ENCODE measurements around the gene DNAH12.
"Not testable (repeated sequence)": the region's sequence is repeated elsewhere in the genome, so short reads cannot be mapped to it uniquely, and the experiment has no call there.

The DNAH12 gene

GRCh38 chr3:57446318-57446841 lies 97.8 kb downstream of the DNAH12 start:
- no peak overlapping the region for H3K23ac ChIP-seq (ENCODE audit: low read length)
- no peaks in the 10 kb centered on the region for H3K79me1 ChIP-seq (ENCODE audit: low read length)
- H2BK5ac ChIP-seq (ENCODE audit: low read length) = no peak overlapping the region
- no peak overlapping the region for H2AK5ac ChIP-seq (ENCODE audit: low read length)
- no peak overlapping the region for H4K5ac ChIP-seq (ENCODE audit: low read length)
- no peak overlapping the region for H3K4ac ChIP-seq (ENCODE audit: low read depth, low read length)
- no peak overlapping the region for H3K56ac ChIP-seq (ENCODE audit: low read length)
- no peak overlapping the region for H2BK15ac ChIP-seq (replicated peaks; ENCODE audit: low read depth)
- no peak overlapping the region for H4K8ac ChIP-seq (ENCODE audit: low read depth, low read length)
- no peaks in the 10 kb centered on the region for H3K4me1 ChIP-seq (ENCODE audit: control insufficient read depth, low read depth, low read length)
- H3K27me3 ChIP-seq (ENCODE audit: insufficient read depth, low read length, poor library complexity) = no peaks in the 10 kb centered on the region
- no peaks in the 10 kb centered on the region for H3K79me2 ChIP-seq (ENCODE audit: control insufficient read depth, insufficient read depth, low read length)
- H3K27ac ChIP-seq (ENCODE audit: low read depth, low read length) = no peak overlapping the region
- no peak overlapping the region for H3K18ac ChIP-seq (ENCODE audit: low read length)
- no peak overlapping the region for H3K4me3 ChIP-seq (ENCODE audit: low read length)
- WGBS (ENCODE audit: extremely low coverage, insufficient coverage, low lambda C conversion rate) = no CpG with 5 or more reads among the region's 1 CpG
- H3K36me3 ChIP-seq (ENCODE audit: control insufficient read depth, insufficient read depth, low read length) = no peaks in the 10 kb centered on the region
- H3K9ac ChIP-seq (ENCODE audit: low read length) = no peak overlapping the region
- no peak overlapping the region for H2BK120ac ChIP-seq (ENCODE audit: low read depth, low read length)
- no peak for DNase-seq
- no peak overlapping the region for H3K4me2 ChIP-seq (ENCODE audit: low read length)

GRCh38 chr3:57444469-57444868 lies 99.7 kb downstream of the DNAH12 start:
- no peak overlapping the region for H3K56ac ChIP-seq (ENCODE audit: low read length)
- no peak overlapping the region for H3K4me3 ChIP-seq (ENCODE audit: low read length)
- H3K4me1 ChIP-seq (ENCODE audit: control insufficient read depth, low read depth, low read length) = no peaks in the 10 kb centered on the region
- H3K27ac ChIP-seq (ENCODE audit: low read depth, low read length) = no peak overlapping the region
- H3K79me2 ChIP-seq (ENCODE audit: control insufficient read depth, insufficient read depth, low read length) = no peaks in the 10 kb centered on the region
- no peak overlapping the region for H3K18ac ChIP-seq (ENCODE audit: low read length)
- H2BK15ac ChIP-seq (replicated peaks; ENCODE audit: low read depth) = no peak overlapping the region
- no peak overlapping the region for H3K4ac ChIP-seq (ENCODE audit: low read depth, low read length)
- H3K23ac ChIP-seq (ENCODE audit: low read length) = no peak overlapping the region
- H2BK5ac ChIP-seq (ENCODE audit: low read length) = no peak overlapping the region
- no peaks in the 10 kb centered on the region for H3K27me3 ChIP-seq (ENCODE audit: insufficient read depth, low read length, poor library complexity)
- no peak overlapping the region for H4K5ac ChIP-seq (ENCODE audit: low read length)
- H3K4me2 ChIP-seq (ENCODE audit: low read length) = no peak overlapping the region
- no peak for DNase-seq
- WGBS (ENCODE audit: extremely low coverage, insufficient coverage, low lambda C conversion rate) = no CpG with 5 or more reads among the region's 5 CpGs
- no peaks in the 10 kb centered on the region for H3K79me1 ChIP-seq (ENCODE audit: low read length)
- no peak overlapping the region for H2AK5ac ChIP-seq (ENCODE audit: low read length)
- H3K9ac ChIP-seq (ENCODE audit: low read length) = no peak overlapping the region
- no peak overlapping the region for H2BK120ac ChIP-seq (ENCODE audit: low read depth, low read length)
- no peaks in the 10 kb centered on the region for H3K36me3 ChIP-seq (ENCODE audit: control insufficient read depth, insufficient read depth, low read length)
- H4K8ac ChIP-seq (ENCODE audit: low read depth, low read length) = no peak overlapping the region

- not testable (repeated sequence) for H3K79me2 ChIP-seq (ENCODE audit: control insufficient read depth, insufficient read depth, low read length); H3K79me1 ChIP-seq (ENCODE audit: low read length)
These were observed 104.0 kb downstream of the DNAH12 start for GRCh38 chr3:57440144-57440543.

GRCh38 chr3:57438460-57438859 lies 105.7 kb downstream of the DNAH12 start:
- not testable (repeated sequence) for H2BK15ac ChIP-seq (replicated peaks; ENCODE audit: low read depth); H3K27ac ChIP-seq (ENCODE audit: low read depth, low read length); H3K23ac ChIP-seq (ENCODE audit: low read length); H3K27me3 ChIP-seq (ENCODE audit: insufficient read depth, low read length, poor library complexity); H4K8ac ChIP-seq (ENCODE audit: low read depth, low read length); H2BK5ac ChIP-seq (ENCODE audit: low read length); H4K5ac ChIP-seq (ENCODE audit: low read length); H3K56ac ChIP-seq (ENCODE audit: low read length); H2BK120ac ChIP-seq (ENCODE audit: low read depth, low read length); H3K4me3 ChIP-seq (ENCODE audit: low read length); H3K18ac ChIP-seq (ENCODE audit: low read length); H3K4me1 ChIP-seq (ENCODE audit: control insufficient read depth, low read depth, low read length); DNase-seq; H3K79me2 ChIP-seq (ENCODE audit: control insufficient read depth, insufficient read depth, low read length); H3K9ac ChIP-seq (ENCODE audit: low read length); H3K36me3 ChIP-seq (ENCODE audit: control insufficient read depth, insufficient read depth, low read length); H2AK5ac ChIP-seq (ENCODE audit: low read length); H3K4ac ChIP-seq (ENCODE audit: low read depth, low read length); H3K4me2 ChIP-seq (ENCODE audit: low read length); H3K79me1 ChIP-seq (ENCODE audit: low read length)
- WGBS (ENCODE audit: extremely low coverage, insufficient coverage, low lambda C conversion rate) = no CpG with 5 or more reads among the region's 7 CpGs

More at GRCh38 chr3:57440144-57440543, 104.0 kb downstream of the DNAH12 start:
- not testable (repeated sequence) for H3K4me1 ChIP-seq (ENCODE audit: control insufficient read depth, low read depth, low read length); H2BK15ac ChIP-seq (replicated peaks; ENCODE audit: low read depth); H3K9ac ChIP-seq (ENCODE audit: low read length); H3K4me3 ChIP-seq (ENCODE audit: low read length); H2AK5ac ChIP-seq (ENCODE audit: low read length); H4K8ac ChIP-seq (ENCODE audit: low read depth, low read length); DNase-seq; H3K23ac ChIP-seq (ENCODE audit: low read length); H3K27ac ChIP-seq (ENCODE audit: low read depth, low read length); H3K27me3 ChIP-seq (ENCODE audit: insufficient read depth, low read length, poor library complexity); H4K5ac ChIP-seq (ENCODE audit: low read length); H3K4me2 ChIP-seq (ENCODE audit: low read length); H3K56ac ChIP-seq (ENCODE audit: low read length); H2BK120ac ChIP-seq (ENCODE audit: low read depth, low read length); H3K18ac ChIP-seq (ENCODE audit: low read length); H2BK5ac ChIP-seq (ENCODE audit: low read length); H3K4ac ChIP-seq (ENCODE audit: low read depth, low read length); H3K36me3 ChIP-seq (ENCODE audit: control insufficient read depth, insufficient read depth, low read length)

GRCh38 chr3:57436195-57436761 lies 107.9 kb downstream of the DNAH12 start:
- H3K36me3 ChIP-seq (ENCODE audit: control insufficient read depth, insufficient read depth, low read length) = no peaks in the 10 kb centered on the region
- H3K4me1 ChIP-seq (ENCODE audit: control insufficient read depth, low read depth, low read length) = no peaks in the 10 kb centered on the region
- H2BK120ac ChIP-seq (ENCODE audit: low read depth, low read length) = no peak overlapping the region
- H2BK5ac ChIP-seq (ENCODE audit: low read length) = no peak overlapping the region
- H3K4me3 ChIP-seq (ENCODE audit: low read length) = no peak overlapping the region
- no peak overlapping the region for H3K9ac ChIP-seq (ENCODE audit: low read length)
- no peak overlapping the region for H2BK15ac ChIP-seq (replicated peaks; ENCODE audit: low read depth)
- H3K56ac ChIP-seq (ENCODE audit: low read length) = no peak overlapping the region
- no peaks in the 10 kb centered on the region for H3K79me1 ChIP-seq (ENCODE audit: low read length)
- no peak overlapping the region for H4K8ac ChIP-seq (ENCODE audit: low read depth, low read length)
- H3K79me2 ChIP-seq (ENCODE audit: control insufficient read depth, insufficient read depth, low read length) = no peaks in the 10 kb centered on the region
- no peak for DNase-seq
- H4K5ac ChIP-seq (ENCODE audit: low read length) = no peak overlapping the region
- no peak overlapping the region for H3K27ac ChIP-seq (ENCODE audit: low read depth, low read length)
- no CpG with 5 or more reads among the region's 1 CpG for WGBS (ENCODE audit: extremely low coverage, insufficient coverage, low lambda C conversion rate)
- no peak overlapping the region for H2AK5ac ChIP-seq (ENCODE audit: low read length)
- H3K18ac ChIP-seq (ENCODE audit: low read length) = no peak overlapping the region
- H3K4ac ChIP-seq (ENCODE audit: low read depth, low read length) = no peak overlapping the region
- no peak overlapping the region for H3K4me2 ChIP-seq (ENCODE audit: low read length)
- no peaks in the 10 kb centered on the region for H3K27me3 ChIP-seq (ENCODE audit: insufficient read depth, low read length, poor library complexity)
- H3K23ac ChIP-seq (ENCODE audit: low read length) = no peak overlapping the region

GRCh38 chr3:57434041-57434440 lies 110.1 kb downstream of the DNAH12 start:
- Histone ChIP-seq H3K27me3 (ENCODE audit: insufficient read depth, low read length, poor library complexity) (no peaks in the 10 kb centered on the region), H3K9ac (ENCODE audit: low read length) (no peak overlapping the region), H3K79me2 (ENCODE audit: control insufficient read depth, insufficient read depth, low read length) (no peaks in the 10 kb centered on the region), H4K5ac (ENCODE audit: low read length) (no peak overlapping the region), H3K4me2 (ENCODE audit: low read length) (no peak overlapping the region), H2BK120ac (ENCODE audit: low read depth, low read length) (no peak overlapping the region), H2AK5ac (ENCODE audit: low read length) (no peak overlapping the region), H2BK15ac (replicated peaks; ENCODE audit: low read depth) (no peak overlapping the region), H3K18ac (ENCODE audit: low read length) (no peak overlapping the region), H3K79me1 (ENCODE audit: low read length) (no peaks in the 10 kb centered on the region), H3K36me3 (ENCODE audit: control insufficient read depth, insufficient read depth, low read length) (no peaks in the 10 kb centered on the region), H2BK5ac (ENCODE audit: low read length) (no peak overlapping the region), H4K8ac (ENCODE audit: low read depth, low read length) (no peak overlapping the region), H3K56ac (ENCODE audit: low read length) (no peak overlapping the region), H3K4me3 (ENCODE audit: low read length) (no peak overlapping the region), H3K4ac (ENCODE audit: low read depth, low read length) (no peak overlapping the region), H3K4me1 (ENCODE audit: control insufficient read depth, low read depth, low read length) (no peaks in the 10 kb centered on the region), H3K23ac (ENCODE audit: low read length) (no peak overlapping the region), H3K27ac (ENCODE audit: low read depth, low read length) (no peak overlapping the region)
- peak; percentile 60 for DNase-seq
- WGBS (ENCODE audit: extremely low coverage, insufficient coverage, low lambda C conversion rate) = no CpG with 5 or more reads among the region's 4 CpGs
